ENCODE measurements around the gene MT1E.

DNA sequence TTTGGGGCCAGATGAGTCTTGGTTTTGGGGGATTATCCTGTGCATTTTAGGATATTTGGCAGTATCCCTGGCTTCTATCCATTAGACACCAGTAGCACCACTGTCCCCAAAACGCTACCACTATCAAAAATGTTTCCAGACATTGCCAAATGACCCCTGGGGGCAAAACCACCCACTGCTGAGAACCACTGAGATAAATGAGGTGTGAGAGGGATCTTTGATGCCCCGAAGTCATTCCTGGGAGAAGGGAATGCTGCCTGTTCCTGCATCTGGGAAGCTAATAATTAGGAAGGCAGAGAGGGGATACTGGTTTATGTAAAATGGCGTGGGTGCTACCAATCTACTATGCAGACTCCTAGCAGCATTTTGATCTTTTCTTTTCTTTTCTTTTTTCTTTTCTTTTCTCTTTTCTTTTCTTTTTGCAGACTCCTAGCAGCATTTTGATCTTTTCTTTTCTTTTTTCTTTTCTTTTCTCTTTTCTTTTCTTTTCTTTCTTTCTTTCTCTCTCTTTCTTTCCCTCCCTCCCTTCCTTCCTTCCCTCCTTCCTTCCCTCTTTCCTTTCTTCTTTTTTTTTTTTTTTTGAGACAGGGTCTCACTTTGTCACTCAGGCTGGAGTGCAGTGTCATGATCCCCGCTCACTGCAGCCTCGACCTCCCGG, 45.1 kb upstream of the MT1E start:
- no peak for TF ChIP-seq EZH2 (IDR thresholded peaks at IDR 0.05; ENCODE audit: low read length, unreplicated experiment)
- TF ChIP-seq, protein P1, sequence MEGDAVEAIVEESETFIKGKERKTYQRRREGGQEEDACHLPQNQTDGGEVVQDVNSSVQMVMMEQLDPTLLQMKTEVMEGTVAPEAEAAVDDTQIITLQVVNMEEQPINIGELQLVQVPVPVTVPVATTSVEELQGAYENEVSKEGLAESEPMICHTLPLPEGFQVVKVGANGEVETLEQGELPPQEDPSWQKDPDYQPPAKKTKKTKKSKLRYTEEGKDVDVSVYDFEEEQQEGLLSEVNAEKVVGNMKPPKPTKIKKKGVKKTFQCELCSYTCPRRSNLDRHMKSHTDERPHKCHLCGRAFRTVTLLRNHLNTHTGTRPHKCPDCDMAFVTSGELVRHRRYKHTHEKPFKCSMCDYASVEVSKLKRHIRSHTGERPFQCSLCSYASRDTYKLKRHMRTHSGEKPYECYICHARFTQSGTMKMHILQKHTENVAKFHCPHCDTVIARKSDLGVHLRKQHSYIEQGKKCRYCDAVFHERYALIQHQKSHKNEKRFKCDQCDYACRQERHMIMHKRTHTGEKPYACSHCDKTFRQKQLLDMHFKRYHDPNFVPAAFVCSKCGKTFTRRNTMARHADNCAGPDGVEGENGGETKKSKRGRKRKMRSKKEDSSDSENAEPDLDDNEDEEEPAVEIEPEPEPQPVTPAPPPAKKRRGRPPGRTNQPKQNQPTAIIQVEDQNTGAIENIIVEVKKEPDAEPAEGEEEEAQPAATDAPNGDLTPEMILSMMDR (conservative IDR thresholded peaks at IDR 0.05; ENCODE audit: low read depth, low read length), result no peak
- no peak for TF ChIP-seq EZH2phosphoT487 (IDR thresholded peaks at IDR 0.05; ENCODE audit: borderline replicate concordance, low read length)

Data from PC-3 (cell line).